22Rv1 (cell line): ENCODE measurements around the gene TEKTIP1.

Source experiments
- H3K27ac ChIP-seq: fragments of 450-650 bp; 2 replicates; pipeline ENCODE4 v1.5.1; 2017
- ZFX ChIP-seq: fragments of 450-650 bp; IDR thresholded peaks from 2 replicates; pipeline ENCODE4 v1.6.1; 2017; ENCODE audit warnings: antibody characterized with exemption, borderline replicate concordance
- TF ChIP-seq, protein P1 (sequence below): fragments of 450-650 bp; IDR thresholded peaks from 2 replicates; pipeline ENCODE4 v1.5.1; 2017; ENCODE audit warnings: mild to moderate bottlenecking

Gene TEKTIP1

GRCh38 chr19:3544058-3544376 is 5.0 kb downstream of the TEKTIP1 start:
- TF ChIP-seq, protein P1, sequence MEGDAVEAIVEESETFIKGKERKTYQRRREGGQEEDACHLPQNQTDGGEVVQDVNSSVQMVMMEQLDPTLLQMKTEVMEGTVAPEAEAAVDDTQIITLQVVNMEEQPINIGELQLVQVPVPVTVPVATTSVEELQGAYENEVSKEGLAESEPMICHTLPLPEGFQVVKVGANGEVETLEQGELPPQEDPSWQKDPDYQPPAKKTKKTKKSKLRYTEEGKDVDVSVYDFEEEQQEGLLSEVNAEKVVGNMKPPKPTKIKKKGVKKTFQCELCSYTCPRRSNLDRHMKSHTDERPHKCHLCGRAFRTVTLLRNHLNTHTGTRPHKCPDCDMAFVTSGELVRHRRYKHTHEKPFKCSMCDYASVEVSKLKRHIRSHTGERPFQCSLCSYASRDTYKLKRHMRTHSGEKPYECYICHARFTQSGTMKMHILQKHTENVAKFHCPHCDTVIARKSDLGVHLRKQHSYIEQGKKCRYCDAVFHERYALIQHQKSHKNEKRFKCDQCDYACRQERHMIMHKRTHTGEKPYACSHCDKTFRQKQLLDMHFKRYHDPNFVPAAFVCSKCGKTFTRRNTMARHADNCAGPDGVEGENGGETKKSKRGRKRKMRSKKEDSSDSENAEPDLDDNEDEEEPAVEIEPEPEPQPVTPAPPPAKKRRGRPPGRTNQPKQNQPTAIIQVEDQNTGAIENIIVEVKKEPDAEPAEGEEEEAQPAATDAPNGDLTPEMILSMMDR: no peak
- TF ChIP-seq ZFX: no peak
- H3K27ac ChIP-seq: peak overlapping the region; percentile 58; the same call in 1 of the 2 replicates

DNA sequence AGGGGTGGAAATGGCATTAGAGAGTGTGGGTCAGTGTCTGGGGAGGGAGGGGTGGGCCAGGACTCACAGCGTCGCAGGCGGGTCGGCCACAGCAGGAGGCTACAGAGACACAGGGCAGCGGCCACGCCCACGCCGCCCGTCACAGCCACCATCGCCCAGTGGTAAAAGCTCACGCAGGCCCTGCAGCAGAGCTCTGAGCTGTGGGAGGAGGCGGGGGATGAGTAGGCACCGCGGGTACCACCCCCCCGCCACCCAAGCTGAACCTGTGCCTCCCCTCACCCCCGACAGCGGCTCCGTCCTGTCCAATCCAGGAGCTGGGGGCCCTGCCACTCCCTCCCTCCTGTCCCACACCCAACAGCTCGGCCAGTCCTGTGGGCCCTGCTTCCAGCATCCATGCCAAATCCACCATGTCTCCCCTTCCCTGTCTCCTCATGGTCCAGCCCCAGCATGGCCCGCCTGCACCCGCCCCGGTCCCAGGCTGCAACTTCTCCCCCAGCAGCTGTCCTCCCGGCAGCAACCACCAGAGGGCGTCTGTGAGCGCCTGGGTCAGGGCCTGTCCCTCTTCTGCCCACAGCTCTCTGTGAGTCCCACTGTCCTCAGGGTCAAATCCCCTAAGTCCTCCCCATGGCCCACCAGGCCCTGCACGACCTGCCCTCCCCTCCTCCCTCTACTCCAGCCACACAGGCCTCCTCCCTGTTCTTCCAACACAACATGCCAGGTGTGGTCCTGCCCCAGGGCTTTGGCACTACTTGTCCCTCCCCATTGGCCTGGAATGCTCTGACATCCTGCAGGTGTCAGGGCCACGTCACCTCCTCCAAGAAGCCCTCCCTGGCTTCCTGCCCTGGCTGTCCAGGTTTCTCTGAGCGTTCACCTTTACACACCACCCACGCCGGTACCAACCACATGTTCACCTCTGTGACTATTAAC is 6.0 kb downstream of the TEKTIP1 start:
- TF ChIP-seq, protein P1: peak; percentile 98
- TF ChIP-seq ZFX: no peak
- H3K27ac ChIP-seq: peak overlapping the region; percentile 58

DNA sequence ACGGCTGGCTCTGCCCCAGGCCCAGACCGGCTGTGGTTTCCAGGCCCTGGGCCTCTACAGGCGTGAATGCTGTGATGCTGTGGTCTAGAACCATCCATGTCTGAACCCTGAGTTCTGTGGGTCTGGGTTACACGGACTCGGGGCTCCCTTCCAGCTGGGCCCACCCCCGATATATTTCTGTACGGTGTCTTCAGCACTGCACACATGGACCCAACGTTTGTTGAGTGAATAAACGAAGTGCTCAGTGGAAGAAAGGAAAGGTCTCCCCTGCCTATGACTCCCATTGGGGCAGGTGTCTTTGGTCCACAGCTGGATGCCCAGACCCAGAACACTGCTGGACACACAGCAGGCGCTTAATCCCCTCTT is 6.7 kb downstream of the TEKTIP1 start:
- TF ChIP-seq ZFX: no peak
- TF ChIP-seq, protein P1: no peak

DNA sequence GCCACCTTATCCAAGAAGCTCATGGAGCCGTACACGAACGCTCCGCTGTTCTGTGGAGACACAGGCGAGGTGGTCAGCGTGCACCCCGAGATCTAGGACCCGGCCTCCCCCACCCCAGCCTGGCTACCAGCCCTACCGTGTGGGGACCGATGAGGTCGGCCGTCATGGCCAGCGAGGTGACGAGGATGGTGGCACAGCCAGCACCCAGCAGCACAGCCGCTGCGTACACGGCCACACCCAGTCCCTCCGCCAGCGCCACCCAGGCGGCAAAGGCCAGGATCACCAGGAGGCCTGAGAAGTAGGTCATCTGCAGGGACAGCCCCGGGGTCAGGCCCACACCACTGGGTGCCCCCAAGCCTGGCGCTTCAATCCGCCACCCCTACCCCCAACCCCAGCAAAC is 7.1 kb downstream of the TEKTIP1 start:
- H3K27ac ChIP-seq: peak overlapping the region; percentile 58
- TF ChIP-seq, protein P1: no peak
- TF ChIP-seq ZFX: no peak

More for the DNA sequence above, 6.7 kb downstream of the TEKTIP1 start:
- H3K27ac ChIP-seq: peak overlapping the region; percentile 58

- H3K27ac ChIP-seq: no peak overlapping the region
- no peak for TF ChIP-seq ZFX
- TF ChIP-seq, protein P1: peak; percentile 76
Observed at GRCh38 chr19:3547301-3547731, 8.3 kb downstream of the TEKTIP1 start.

DNA sequence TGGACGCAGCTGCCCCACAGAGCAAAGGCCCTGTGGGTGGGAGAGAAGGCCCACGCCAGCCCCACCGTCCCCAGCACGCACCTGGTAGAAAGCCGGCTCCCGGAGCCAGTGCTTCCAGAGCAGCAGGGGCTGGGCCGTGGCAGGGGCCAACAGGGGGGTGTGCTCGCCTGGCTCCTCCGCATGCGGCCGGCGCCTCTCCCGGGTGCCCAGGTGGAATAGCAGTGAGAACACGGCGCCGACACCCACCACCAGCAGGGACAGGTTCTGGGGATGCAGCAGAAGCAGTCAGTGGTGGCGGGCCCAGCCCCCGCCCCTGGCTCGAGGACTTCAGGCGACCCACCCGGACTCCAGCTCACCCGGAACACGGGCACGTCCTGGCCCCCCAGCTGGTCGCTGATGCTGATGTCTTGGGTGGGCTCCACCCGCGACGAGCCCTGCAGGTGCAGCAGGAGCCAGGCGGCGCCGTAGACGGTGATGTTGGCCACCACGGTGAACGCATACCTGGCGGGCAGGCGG is 8.9 kb downstream of the TEKTIP1 start:
- TF ChIP-seq, protein P1: peak; percentile 50
- no peak for TF ChIP-seq ZFX
- H3K27ac ChIP-seq: no peak overlapping the region

DNA sequence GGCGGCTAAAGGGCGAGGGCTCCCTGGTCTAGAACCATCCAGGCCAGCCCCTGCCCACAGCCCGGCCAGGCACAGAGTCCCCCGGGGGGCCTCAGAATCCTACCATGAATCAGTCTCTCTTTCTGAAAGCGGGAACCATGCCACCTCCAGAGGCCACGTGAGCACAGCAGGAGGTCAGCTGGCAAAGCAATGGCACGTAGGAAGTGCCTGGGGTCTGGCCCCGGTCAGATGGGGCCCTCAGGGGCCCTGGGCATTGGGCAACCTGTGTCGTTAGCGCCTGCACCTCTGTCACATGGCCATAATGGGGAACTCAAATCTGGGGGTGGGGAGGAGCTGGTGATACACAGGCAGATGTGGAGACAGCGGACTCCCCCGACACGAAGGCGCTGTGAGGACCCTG is 9.6 kb downstream of the TEKTIP1 start:
- no peak for TF ChIP-seq ZFX
- TF ChIP-seq, protein P1: no peak
- no peak overlapping the region for H3K27ac ChIP-seq
